Activated naive CD8-positive, alpha-beta T cell (primary cell): ENCODE data around the gene FAM241A.
A peak's percentile ranks its signal among the peaks of the same experiment; 100 is the strongest.
"Not testable (repeated sequence)": the region's sequence is repeated elsewhere in the genome, so short reads cannot be mapped to it uniquely, and the experiment has no call there.

Experiments
- H3K27ac Mint-ChIP-seq: one replicate; pipeline ENCODE4 v1.8.0; 2021; ENCODE audit warnings: mixed read lengths
- H3K27me3 Mint-ChIP-seq: one replicate; pipeline ENCODE4 v1.8.0; 2021; ENCODE audit warnings: mixed read lengths
- H3K36me3 Mint-ChIP-seq: one replicate; pipeline ENCODE4 v1.8.0; 2021; ENCODE audit warnings: mixed read lengths
- H3K4me1 Mint-ChIP-seq: one replicate; pipeline ENCODE4 v1.8.0; 2021; ENCODE audit warnings: low read depth, mixed read lengths
- H3K4me3 Mint-ChIP-seq: one replicate; pipeline ENCODE4 v1.8.0; 2021; ENCODE audit warnings: mild to moderate bottlenecking, mixed read lengths
- H3K9me3 Mint-ChIP-seq: one replicate; pipeline ENCODE4 v1.8.0; 2021; ENCODE audit warnings: low read depth, mixed read lengths

Gene FAM241A

GRCh38 chr4:112147697-112148096 is 2.4 kb downstream of the FAM241A start:
- peak overlapping the region; percentile 99 for H3K27ac Mint-ChIP-seq
- H3K9me3 Mint-ChIP-seq: no peaks in the 10 kb centered on the region
- peaks cover 57% of the 10 kb centered on the region for H3K4me1 Mint-ChIP-seq
- no peaks in the 10 kb centered on the region for H3K27me3 Mint-ChIP-seq
- H3K4me3 Mint-ChIP-seq: peak overlapping the region; percentile 99
- H3K36me3 Mint-ChIP-seq: peaks cover 17% of the 10 kb centered on the region

DNA sequence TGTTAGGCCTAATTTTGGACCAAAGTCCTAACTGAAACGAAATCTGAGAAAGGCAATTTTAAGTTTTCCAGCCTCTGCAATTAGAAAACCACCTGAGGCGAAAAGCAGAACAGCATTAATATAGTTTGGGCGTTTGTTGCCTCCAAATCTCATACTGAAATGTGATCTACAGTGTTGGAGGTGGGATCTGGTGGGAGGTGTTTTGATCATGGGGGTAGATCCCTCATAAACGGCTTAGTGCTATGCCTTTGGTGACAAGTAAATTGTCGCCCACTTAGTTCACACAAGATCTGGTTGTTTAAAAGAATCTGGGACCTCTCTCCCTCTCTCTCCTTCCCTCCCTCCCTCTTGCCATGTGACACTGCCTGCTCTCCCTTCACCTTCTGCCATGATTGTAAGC is 5.7 kb downstream of the FAM241A start:
- Mint-ChIP-seq H3K4me3 (peak overlapping the region; percentile 20), H3K27ac (no peak overlapping the region), H3K4me1 (peaks cover 62% of the 10 kb centered on the region), H3K36me3 (peaks cover 19% of the 10 kb centered on the region), H3K27me3 (no peaks in the 10 kb centered on the region), H3K9me3 (no peaks in the 10 kb centered on the region)

DNA sequence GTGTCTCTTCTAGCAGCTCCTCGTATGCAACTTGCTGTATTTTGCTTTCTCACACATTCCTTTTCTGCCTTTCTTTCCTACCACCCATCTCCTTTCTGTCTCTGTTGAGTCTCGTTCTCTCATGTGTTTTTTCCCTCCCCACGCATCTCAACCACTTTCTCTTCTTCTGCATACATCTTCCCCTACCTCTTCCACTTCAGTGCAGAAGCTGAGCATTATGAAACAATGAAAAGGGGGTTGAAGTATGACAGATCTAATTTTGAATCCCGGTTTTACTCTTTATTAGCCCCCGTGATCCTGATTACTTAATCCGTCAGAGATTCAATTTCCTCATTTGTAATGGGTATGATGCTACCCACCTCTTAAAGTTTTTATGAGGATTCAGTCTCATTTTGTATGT is 7.3 kb downstream of the FAM241A start:
- Mint-ChIP-seq H3K36me3 (peaks cover 17% of the 10 kb centered on the region), H3K4me3 (peak overlapping the region; percentile 69), H3K27ac (peak overlapping the region; percentile 93), H3K27me3 (no peaks in the 10 kb centered on the region), H3K4me1 (peaks cover 62% of the 10 kb centered on the region), H3K9me3 (no peaks in the 10 kb centered on the region)

DNA sequence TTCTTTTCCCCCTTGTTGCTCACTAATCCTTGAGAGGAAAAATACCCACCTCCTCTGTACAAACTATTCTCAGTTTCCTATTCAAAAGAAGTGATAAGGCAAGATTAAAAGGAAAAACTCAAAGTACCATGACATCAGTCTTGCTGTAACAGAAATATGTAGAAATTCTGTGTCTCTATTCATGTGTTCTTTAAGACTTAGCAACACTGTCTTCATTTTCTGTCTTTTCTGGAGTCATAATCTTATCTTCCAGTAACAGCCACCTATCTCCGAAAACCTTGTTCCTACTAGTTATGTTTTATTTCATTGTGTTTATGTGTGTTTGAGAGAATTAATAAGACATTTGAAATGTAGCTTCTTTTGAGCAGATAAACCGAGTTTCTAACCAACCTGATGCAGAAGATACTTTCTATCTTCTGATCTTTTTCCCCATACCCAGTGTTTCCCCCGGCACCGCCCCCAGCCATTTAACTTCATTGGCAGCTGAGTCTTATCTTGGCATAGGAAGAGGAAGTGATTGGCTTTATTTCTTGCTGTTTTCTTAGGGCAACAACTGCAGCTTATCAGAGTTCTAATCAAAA is 8.0 kb downstream of the FAM241A start:
- peak overlapping the region; percentile 93 for H3K27ac Mint-ChIP-seq
- no peaks in the 10 kb centered on the region for H3K9me3 Mint-ChIP-seq
- peaks cover 55% of the 10 kb centered on the region for H3K4me1 Mint-ChIP-seq
- peaks cover 18% of the 10 kb centered on the region for H3K36me3 Mint-ChIP-seq
- no peaks in the 10 kb centered on the region for H3K27me3 Mint-ChIP-seq
- H3K4me3 Mint-ChIP-seq: peak overlapping the region; percentile 69

GRCh38 chr4:112156112-112156511 is 10.9 kb downstream of the FAM241A start:
- H3K4me3 Mint-ChIP-seq: no peak overlapping the region
- peaks cover 32% of the 10 kb centered on the region for H3K36me3 Mint-ChIP-seq
- no peak overlapping the region for H3K27ac Mint-ChIP-seq
- peaks cover 46% of the 10 kb centered on the region for H3K4me1 Mint-ChIP-seq
- H3K27me3 Mint-ChIP-seq: no peaks in the 10 kb centered on the region
- H3K9me3 Mint-ChIP-seq: peaks cover 4% of the 10 kb centered on the region

GRCh38 chr4:112156553-112156952 is 11.3 kb downstream of the FAM241A start:
- H3K36me3 Mint-ChIP-seq: peaks cover 34% of the 10 kb centered on the region
- no peaks in the 10 kb centered on the region for H3K27me3 Mint-ChIP-seq
- peaks cover 5% of the 10 kb centered on the region for H3K9me3 Mint-ChIP-seq
- H3K4me3 Mint-ChIP-seq: no peak overlapping the region
- H3K4me1 Mint-ChIP-seq: peaks cover 41% of the 10 kb centered on the region
- H3K27ac Mint-ChIP-seq: no peak overlapping the region

DNA sequence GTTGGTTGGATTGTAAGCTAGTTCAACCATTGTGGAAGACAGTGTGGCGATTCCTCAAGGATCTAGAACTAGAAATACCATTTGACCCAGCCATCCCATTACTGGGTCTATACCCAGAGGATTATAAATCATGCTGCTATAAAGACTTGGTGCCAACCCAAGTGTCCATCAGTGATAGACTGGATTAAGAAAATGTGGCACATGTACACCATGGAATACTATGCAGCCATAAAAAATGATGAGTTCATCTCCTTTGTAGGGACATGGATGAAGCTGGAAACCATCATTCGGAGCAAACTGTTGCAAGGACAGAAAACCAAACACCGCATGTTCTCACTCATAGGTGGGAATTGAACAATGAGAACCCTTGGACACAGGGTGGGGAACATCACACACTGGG is 18.5 kb downstream of the FAM241A start:
- not testable (repeated sequence) for H3K27ac Mint-ChIP-seq, H3K4me3 Mint-ChIP-seq, H3K9me3 Mint-ChIP-seq, H3K27me3 Mint-ChIP-seq
- H3K36me3 Mint-ChIP-seq: peaks cover 21% of the 10 kb centered on the region
- peaks cover 29% of the 10 kb centered on the region for H3K4me1 Mint-ChIP-seq

DNA sequence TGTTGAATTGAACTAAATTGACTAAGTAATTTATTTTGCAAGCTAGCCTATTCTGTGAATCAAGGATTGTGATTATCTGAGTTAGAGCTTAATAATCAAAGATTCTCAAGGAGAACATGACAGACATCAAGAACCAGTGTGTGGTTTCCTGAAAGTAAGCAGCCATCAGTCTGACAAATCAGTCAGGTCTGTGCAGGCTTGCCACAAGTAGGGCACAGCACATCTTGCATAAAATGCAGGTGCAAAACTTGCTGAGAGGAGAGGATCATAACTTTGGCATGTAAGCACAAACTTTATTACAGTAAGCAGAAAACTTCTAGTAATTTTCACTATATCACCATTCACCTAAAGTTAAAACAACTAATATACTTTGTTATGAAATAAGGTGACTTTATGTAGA is 22.5 kb downstream of the FAM241A start:
- H3K27ac Mint-ChIP-seq: peak overlapping the region; percentile 82
- H3K36me3 Mint-ChIP-seq: peaks cover 4% of the 10 kb centered on the region
- no peaks in the 10 kb centered on the region for H3K9me3 Mint-ChIP-seq
- H3K4me1 Mint-ChIP-seq: peaks cover 56% of the 10 kb centered on the region
- H3K27me3 Mint-ChIP-seq: no peaks in the 10 kb centered on the region
- peak overlapping the region; percentile 38 for H3K4me3 Mint-ChIP-seq

DNA sequence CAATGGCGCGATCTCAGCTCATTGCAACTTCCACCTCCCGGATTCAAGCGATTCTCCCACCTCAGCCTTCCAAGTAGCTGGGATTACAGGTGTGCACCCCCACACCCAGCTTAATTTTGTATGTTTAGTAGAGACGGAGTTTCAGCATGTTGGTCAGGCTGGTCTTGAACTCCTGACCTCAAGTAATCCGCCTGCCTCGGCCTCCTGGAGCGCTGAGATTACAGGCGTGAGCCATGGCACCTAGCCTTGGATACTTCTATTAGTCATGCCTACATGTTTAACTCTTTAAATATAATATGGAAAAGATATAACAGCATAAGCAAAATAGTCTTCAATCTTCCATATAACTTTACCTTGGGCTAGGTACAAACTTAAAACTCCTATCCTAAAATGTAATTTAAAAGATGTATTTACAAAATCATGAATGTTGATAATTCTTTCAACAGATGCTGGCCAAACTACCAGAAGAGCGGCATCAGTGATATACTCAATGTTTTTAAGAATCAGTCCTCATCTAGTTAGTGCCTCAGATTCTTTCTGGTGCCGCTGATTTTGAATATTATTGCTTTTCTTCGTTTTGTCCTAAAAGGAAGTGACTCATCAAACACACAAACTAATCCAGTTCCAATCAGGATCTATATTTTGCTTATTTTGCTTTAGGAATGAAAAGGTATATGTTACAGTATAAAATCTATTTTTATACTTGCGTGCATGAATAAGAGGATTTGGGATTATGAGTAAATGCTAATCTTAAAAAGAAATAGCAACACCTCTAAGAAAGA is 23.7 kb downstream of the FAM241A start:
- Mint-ChIP-seq H3K9me3 (no peaks in the 10 kb centered on the region), H3K27me3 (no peaks in the 10 kb centered on the region), H3K4me1 (peaks cover 60% of the 10 kb centered on the region), H3K4me3 (no peak overlapping the region), H3K27ac (peak overlapping the region; percentile 56), H3K36me3 (peaks cover 3% of the 10 kb centered on the region)

DNA sequence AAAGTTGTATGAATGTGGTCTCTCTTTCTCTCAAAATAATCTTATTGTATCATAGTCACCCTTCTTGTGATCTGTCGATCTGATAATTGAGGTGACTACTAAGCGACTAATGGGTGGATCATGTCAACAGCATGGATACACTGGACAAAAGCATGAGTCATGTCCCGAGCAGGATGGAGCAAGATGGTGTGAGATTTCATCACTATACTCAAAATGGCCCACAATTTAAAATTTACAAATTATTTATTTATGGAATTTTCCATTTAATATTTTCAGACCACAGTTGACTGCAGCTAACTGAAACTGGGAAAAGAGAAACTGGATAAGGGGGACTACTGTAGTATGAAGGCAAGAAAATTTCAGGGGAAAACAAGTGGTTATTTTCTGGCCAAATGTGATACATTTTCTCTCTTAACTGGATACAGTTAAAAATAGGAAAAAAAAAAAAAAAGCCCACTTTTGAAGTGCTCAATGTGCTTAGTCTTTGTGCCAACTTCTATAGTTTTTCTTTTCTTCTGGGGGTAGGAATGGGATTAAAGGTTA is 25.3 kb downstream of the FAM241A start:
- Mint-ChIP-seq H3K27ac (peak overlapping the region; percentile 79), H3K27me3 (no peaks in the 10 kb centered on the region), H3K9me3 (no peaks in the 10 kb centered on the region), H3K36me3 (peaks cover 6% of the 10 kb centered on the region), H3K4me1 (peaks cover 62% of the 10 kb centered on the region), H3K4me3 (no peak overlapping the region)

GRCh38 chr4:112171051-112171763 is 26.0 kb downstream of the FAM241A start:
- H3K27me3 Mint-ChIP-seq, H3K36me3 Mint-ChIP-seq, H3K27ac Mint-ChIP-seq, H3K4me3 Mint-ChIP-seq, H3K9me3 Mint-ChIP-seq: not testable (repeated sequence)
- H3K4me1 Mint-ChIP-seq: peaks cover 66% of the 10 kb centered on the region

DNA sequence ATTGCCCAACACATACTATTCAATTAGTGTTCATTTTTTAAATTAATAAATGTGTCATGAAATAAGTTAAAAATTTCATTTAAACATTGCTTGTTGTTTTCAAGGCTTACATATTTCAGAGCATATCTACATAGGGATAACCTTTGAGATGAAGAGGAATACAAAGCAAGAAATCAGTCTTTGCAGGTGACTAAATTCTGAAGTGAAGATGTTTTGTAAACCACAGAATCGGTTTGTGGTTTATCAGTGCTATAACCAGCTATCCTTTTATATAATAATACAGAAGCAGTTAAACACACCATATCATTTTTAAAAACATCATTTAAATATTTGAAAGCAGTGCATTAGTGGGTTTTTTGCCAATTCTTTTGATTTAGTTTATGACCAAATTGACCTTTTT is 26.9 kb downstream of the FAM241A start:
- peaks cover 71% of the 10 kb centered on the region for H3K4me1 Mint-ChIP-seq
- peaks cover 6% of the 10 kb centered on the region for H3K36me3 Mint-ChIP-seq
- no peak overlapping the region for H3K27ac Mint-ChIP-seq
- no peak overlapping the region for H3K4me3 Mint-ChIP-seq
- H3K9me3 Mint-ChIP-seq: no peaks in the 10 kb centered on the region
- H3K27me3 Mint-ChIP-seq: no peaks in the 10 kb centered on the region

- peaks cover 65% of the 10 kb centered on the region for H3K4me1 Mint-ChIP-seq
- H3K4me3 Mint-ChIP-seq: no peak overlapping the region
- H3K9me3 Mint-ChIP-seq: no peaks in the 10 kb centered on the region
- no peaks in the 10 kb centered on the region for H3K27me3 Mint-ChIP-seq
- no peak overlapping the region for H3K27ac Mint-ChIP-seq
- peaks cover 10% of the 10 kb centered on the region for H3K36me3 Mint-ChIP-seq
Measured at GRCh38 chr4:112173593-112174558, 28.6 kb downstream of the FAM241A start.

DNA sequence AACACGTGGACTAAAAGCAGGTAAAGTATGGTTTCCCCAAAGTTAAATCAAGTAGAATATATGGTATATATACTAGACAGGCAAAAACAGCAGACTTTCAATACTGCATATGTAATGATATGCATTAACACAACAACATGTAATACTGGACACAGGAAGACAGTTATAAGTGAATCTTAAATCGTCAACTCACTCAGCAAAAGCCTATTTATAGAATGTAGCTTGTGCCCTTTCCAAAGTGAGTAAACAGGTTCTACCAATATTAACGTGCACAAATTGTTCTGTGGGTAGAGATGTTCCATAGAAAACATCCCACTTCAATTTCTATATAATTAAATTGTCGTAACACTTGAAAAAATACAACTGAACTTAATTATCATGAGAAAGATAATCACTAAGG is 30.6 kb downstream of the FAM241A start:
- H3K4me1 Mint-ChIP-seq: peaks cover 55% of the 10 kb centered on the region
- H3K4me3 Mint-ChIP-seq: no peak overlapping the region
- no peaks in the 10 kb centered on the region for H3K9me3 Mint-ChIP-seq
- no peaks in the 10 kb centered on the region for H3K27me3 Mint-ChIP-seq
- peaks cover 9% of the 10 kb centered on the region for H3K36me3 Mint-ChIP-seq
- H3K27ac Mint-ChIP-seq: no peak overlapping the region
